GM20000 (cell line): ENCODE measurements around the gene HIBCH.

ENCODE experiments used
- DNase-seq: peaks from one replicate; pipeline ENCODE4 v3.0.0; 2012; ENCODE audit warnings: low spot score
- CTCF ChIP-seq: IDR thresholded peaks from 2 replicates; pipeline ENCODE4 v1.5.1; 2012; ENCODE audit warnings: mild to moderate bottlenecking, control low read depth; ENCODE audit errors: extremely low read depth, missing control alignments

Gene HIBCH

GRCh38 chr2:190219186-190219585 lies 100.4 kb downstream of the HIBCH start:
- no peak for TF ChIP-seq CTCF
- no peak for DNase-seq

DNA sequence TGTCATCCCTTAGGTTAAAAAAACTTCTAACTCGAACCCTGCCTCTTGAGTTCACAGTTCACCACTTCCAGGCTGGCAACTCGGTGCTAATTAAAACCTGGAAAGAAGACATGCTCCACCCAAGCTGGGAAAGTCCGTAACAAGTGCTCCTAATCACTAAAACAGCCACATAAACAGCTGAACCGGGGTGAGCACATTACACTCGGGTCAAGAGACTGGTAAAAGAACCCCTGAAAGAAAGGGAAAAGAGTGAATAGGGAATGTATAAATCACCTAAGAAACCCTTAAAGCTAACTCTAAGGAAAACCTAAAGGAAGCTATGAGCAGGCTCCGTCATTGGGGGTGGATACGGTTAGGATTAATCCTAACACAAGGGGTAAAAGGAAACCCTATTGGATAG lies 102.0 kb downstream of the HIBCH start:
- no peak for TF ChIP-seq CTCF
- DNase-seq = no peak

- DNase-seq = no peak
- TF ChIP-seq CTCF = no peak
Measured at GRCh38 chr2:190216829-190217228, 102.8 kb downstream of the HIBCH start.

DNA sequence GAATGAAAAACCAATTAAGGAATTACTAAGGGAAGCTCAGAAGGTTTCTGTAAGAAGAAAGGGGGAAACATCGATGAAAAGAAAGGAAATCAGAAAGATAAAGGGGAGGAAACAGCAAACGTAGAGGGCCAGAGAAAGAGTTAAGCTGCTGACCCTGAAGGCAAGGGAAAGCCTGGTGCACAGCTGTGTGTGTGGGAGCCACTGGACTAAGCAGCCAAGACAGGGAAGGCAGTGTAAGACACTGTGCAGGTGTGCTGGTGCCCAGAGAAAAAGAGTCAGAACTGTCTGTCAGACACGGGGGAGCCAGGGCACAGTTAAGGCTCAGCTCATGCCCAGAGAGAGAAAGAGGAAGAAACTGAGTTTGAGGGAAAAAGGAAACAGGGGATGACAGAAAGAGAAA lies 104.0 kb downstream of the HIBCH start:
- no peak for TF ChIP-seq CTCF
- no peak for DNase-seq

DNA sequence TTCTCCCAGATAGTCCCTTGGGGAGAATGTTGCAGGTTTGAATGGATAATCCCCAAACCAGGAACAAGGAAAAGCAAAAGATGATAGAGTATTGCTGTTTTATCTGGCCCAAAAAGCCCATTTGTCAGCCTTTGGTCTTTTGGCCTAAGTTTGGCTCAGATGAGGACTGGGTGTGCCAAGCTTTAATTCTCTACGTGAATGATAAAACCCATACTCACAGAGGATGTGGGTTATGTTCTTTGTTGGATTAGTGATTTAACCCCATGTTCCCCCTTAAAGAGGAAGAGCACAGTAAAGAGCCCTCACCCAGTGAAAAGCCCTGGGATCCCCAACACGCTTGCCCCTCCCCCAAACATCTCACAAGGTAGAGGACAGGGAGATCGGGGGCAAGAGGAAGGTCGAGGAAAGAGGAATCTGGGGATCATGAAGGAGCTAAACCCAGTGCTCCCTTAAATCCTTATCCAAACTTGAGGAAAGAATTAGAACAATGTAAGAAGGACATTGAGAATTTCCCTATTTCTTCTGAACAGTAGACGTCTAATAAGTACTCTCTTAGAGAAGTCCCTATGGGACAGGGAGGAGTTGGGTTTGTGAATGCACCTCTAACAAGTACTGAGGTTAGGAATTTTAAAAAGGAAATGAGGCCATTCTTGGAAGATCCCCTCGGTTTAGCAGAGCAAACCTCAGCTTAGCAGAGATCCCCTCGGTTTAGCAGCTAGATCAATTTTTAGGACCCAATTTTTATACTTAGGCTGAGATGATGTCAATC lies 105.0 kb downstream of the HIBCH start:
- no peak for DNase-seq
- TF ChIP-seq CTCF = no peak

GRCh38 chr2:190213441-190214335 lies 105.9 kb downstream of the HIBCH start:
- TF ChIP-seq CTCF = no peak
- no peak for DNase-seq

GRCh38 chr2:190210471-190210870 lies 109.2 kb downstream of the HIBCH start:
- DNase-seq = no peak
- TF ChIP-seq CTCF = no peak
